ENCODE measurements around the gene MRPL23.

DNA sequence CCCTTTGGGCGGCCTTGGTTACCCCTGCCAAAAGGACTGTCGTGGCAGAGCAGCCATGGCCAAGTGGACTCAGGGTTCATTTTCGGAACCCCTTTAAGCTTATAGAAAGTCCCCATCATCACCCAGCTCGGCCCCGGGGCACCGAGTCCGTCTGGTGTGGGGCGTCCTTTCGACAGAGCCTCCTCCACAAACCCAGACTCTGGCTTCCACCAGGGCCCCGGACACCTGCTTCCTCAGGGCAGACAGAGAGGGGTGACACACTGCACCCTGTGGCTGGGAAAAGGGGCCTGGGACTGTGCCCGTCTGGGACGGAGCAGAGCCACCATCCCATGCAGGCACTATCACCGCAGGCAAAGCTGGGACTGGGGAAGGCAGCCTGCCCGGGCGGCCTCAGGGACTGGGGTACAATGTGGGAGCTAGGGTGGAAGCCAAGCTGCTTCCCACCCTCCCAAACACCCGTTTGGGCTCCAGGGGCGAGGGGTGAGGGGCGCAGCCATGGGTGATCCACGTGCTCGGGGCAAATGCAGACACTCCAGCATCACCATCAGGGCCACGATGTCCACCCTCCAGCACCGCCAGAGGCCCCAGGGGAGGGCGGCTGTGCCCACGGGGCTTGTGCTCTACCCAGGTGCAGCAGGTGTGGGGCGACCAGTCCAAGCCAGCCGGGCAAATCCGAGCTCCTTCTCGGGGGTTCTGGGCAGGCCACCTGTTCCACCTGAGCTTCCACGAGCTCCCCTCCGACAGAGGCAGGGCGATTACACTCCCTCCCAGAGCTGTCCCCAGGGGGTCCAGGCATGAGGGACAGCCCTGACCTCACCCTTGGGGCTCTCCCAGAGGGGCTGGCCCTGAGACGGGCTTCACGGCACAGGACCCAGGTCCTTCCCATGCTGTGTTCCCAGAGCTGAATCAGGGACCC lies 11.7 kb upstream of the MRPL23 start:
- TF ChIP-seq POLR2A (IDR thresholded peaks at IDR 0.05): no peak
- TF ChIP-seq, protein P1, sequence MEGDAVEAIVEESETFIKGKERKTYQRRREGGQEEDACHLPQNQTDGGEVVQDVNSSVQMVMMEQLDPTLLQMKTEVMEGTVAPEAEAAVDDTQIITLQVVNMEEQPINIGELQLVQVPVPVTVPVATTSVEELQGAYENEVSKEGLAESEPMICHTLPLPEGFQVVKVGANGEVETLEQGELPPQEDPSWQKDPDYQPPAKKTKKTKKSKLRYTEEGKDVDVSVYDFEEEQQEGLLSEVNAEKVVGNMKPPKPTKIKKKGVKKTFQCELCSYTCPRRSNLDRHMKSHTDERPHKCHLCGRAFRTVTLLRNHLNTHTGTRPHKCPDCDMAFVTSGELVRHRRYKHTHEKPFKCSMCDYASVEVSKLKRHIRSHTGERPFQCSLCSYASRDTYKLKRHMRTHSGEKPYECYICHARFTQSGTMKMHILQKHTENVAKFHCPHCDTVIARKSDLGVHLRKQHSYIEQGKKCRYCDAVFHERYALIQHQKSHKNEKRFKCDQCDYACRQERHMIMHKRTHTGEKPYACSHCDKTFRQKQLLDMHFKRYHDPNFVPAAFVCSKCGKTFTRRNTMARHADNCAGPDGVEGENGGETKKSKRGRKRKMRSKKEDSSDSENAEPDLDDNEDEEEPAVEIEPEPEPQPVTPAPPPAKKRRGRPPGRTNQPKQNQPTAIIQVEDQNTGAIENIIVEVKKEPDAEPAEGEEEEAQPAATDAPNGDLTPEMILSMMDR (IDR thresholded peaks at IDR 0.05): no peak
